A549 (cell line): ENCODE measurements around the gene DIP2C.
"Not testable (repeated sequence)": the region's sequence is repeated elsewhere in the genome, so short reads cannot be mapped to it uniquely, and the experiment has no call there.

Experiments
- CEBPB ChIP-seq, 2 experiments: fragments of >200 bp in 1 of 2; sonication (Bioruptor Twin) in 1 of 2; formaldehyde crosslinking in 1 of 2; IDR thresholded peaks; 2 replicates each; pipeline ENCODE4 v1.6.1; 2012 to 2016
- CTCF ChIP-seq: fragments of >200 bp; sonication (Bioruptor Twin); formaldehyde crosslinking; IDR thresholded peaks from 3 replicates; pipeline ENCODE4 v1.5.1; 2016
- EHMT2 ChIP-seq: fragments of 200-600 bp; sonication (generic); IDR thresholded peaks from 2 replicates; pipeline ENCODE4 v1.6.1; 2016; ENCODE audit warnings: antibody characterized with exemption, low read depth, mild to moderate bottlenecking, moderate library complexity
- ELK1 ChIP-seq: fragments of 150-350 bp; IDR thresholded peaks from 2 replicates; pipeline ENCODE4 v1.6.1; 2014; ENCODE audit warnings: low read depth, mild to moderate bottlenecking, low read length
- HMGXB4 ChIP-seq: fragments of 250-450 bp; sonication (Bioruptor Pico); IDR thresholded peaks from 2 replicates; pipeline ENCODE4 v1.5.0; 2021; ENCODE audit warnings: mild to moderate bottlenecking, moderate library complexity, borderline replicate concordance
- POLR2A ChIP-seq: IDR thresholded peaks from 2 replicates; pipeline ENCODE4 v1.6.1; 2012; ENCODE audit warnings: mild to moderate bottlenecking, low read length
- REST ChIP-seq: fragments of 200-600 bp; sonication (generic); IDR thresholded peaks from 2 replicates; pipeline ENCODE4 v1.6.1; 2016; ENCODE audit warnings: antibody characterized with exemption, mild to moderate bottlenecking, moderate library complexity
- RNF2 ChIP-seq: fragments of 200-600 bp; sonication (generic); IDR thresholded peaks from 2 replicates; pipeline ENCODE4 v1.6.1; 2016; ENCODE audit warnings: low read depth, mild to moderate bottlenecking, antibody characterized with exemption, moderate library complexity, borderline replicate concordance
- USF2 ChIP-seq: fragments of 450-650 bp; IDR thresholded peaks from 2 replicates; pipeline ENCODE4 v1.6.1; 2014; ENCODE audit warnings: antibody characterized with exemption
- ZFP36 ChIP-seq: fragments of 450-650 bp; IDR thresholded peaks from 2 replicates; pipeline ENCODE4 v1.6.1; 2014; ENCODE audit warnings: borderline replicate concordance; ENCODE audit not compliant: partially characterized antibody

- TF ChIP-seq RNF2; CTCF; ELK1; HMGXB4 (CRISPR knock-in tag); POLR2A; EHMT2; REST; CEBPB (IDR thresholded peaks at IDR 0.05); USF2; ZFP36: not testable (repeated sequence)
Measured at GRCh38 chr10:264160-265073, 425.1 kb downstream of the DIP2C start.
